GM12875 (cell line): ENCODE measurements around the gene ANKRD9.

Experiments used
- H3K4me3 ChIP-seq: one replicate; pipeline ENCODE4 v1.5.1; 2011; ENCODE audit warnings: low read depth, low read length, control low read depth
- TF ChIP-seq, protein P1 (sequence below): IDR thresholded peaks from 2 replicates; pipeline ENCODE4 v1.5.1; 2011; ENCODE audit warnings: low read depth, mild to moderate bottlenecking, control low read depth, inconsistent platforms, low read length, moderate library complexity, borderline replicate concordance; ENCODE audit not compliant: insufficient read depth

Gene ANKRD9

DNA sequence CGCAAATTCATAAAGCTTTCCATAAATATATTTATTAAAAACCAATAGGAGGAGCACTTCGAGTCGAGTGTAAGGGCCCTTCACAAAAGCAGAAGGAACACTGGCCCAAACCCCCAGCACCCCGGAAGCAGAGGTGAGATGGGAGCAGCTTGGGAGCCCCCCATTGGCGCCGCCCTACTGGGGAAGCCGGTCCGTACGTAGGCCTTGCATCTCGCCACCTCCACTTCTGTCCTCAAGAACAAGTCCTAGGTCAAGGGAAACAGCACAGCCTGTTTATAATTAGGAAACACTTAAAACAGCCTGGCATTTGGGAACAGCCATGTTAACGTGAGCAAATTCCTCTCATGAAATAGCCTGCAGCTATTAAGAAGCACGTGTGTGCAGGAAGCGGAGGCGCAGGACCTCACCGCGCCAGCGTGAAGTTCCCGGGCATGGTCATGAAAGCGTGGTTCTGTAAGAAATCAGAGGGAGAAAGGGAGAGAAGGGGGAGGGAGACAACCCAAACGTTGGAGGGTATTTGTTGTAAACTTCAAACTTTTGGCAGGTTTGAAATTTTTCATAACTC lies 7.7 kb downstream of the ANKRD9 start:
- H3K4me3 ChIP-seq, result no peak overlapping the region

DNA sequence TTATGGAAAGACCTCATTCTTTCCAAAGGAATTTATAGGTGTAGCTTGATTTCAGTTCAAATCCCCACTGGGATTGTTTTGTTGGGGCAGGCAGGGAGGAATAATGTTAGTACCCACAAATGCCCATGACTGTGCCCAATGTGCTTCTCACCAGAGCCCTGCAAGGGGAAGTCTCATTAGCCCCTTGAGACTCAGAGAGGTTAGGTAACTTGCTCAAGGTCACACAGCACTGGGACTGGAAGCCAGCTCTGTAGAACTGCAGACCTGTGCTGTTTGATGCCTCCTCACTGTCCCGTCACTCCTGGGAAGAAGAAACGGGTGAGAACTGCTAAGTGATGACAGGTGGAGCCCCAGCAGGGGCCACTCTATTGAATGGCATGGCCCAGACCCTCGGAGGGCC lies 8.9 kb downstream of the ANKRD9 start:
- TF ChIP-seq, protein P1, sequence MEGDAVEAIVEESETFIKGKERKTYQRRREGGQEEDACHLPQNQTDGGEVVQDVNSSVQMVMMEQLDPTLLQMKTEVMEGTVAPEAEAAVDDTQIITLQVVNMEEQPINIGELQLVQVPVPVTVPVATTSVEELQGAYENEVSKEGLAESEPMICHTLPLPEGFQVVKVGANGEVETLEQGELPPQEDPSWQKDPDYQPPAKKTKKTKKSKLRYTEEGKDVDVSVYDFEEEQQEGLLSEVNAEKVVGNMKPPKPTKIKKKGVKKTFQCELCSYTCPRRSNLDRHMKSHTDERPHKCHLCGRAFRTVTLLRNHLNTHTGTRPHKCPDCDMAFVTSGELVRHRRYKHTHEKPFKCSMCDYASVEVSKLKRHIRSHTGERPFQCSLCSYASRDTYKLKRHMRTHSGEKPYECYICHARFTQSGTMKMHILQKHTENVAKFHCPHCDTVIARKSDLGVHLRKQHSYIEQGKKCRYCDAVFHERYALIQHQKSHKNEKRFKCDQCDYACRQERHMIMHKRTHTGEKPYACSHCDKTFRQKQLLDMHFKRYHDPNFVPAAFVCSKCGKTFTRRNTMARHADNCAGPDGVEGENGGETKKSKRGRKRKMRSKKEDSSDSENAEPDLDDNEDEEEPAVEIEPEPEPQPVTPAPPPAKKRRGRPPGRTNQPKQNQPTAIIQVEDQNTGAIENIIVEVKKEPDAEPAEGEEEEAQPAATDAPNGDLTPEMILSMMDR, result no peak
- H3K4me3 ChIP-seq, result no peak overlapping the region

More for the DNA sequence above, 7.7 kb downstream of the ANKRD9 start:
- TF ChIP-seq, protein P1, result 0 out of 2 replicates have a peak, but pooled peaks have one; percentile 4

DNA sequence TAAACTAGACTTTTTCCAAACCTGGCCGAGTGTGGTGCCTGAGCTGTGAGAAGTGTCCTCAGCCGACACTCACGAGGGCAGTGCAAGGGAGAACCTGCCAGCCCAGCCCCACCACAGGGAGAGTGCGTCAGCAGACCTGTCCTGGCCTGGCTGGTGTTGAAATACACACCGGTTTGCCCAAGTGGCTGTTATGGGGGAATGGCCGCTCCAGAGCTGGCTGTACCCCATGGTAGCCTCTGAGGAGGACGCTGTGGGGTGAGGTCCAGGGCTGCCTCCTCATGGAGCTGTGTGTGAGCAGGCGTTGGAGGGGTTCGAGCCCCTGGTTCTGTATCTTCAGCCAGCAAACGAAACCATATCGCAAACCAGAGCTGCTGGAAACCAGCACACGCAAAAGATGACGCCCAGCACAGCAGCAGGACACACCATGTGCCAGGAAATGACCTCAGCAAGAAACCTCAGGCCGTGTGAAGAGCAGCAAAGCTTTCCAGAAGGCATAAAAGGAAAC lies 9.4 kb downstream of the ANKRD9 start:
- TF ChIP-seq, protein P1, result no peak
- H3K4me3 ChIP-seq, result no peak overlapping the region

DNA sequence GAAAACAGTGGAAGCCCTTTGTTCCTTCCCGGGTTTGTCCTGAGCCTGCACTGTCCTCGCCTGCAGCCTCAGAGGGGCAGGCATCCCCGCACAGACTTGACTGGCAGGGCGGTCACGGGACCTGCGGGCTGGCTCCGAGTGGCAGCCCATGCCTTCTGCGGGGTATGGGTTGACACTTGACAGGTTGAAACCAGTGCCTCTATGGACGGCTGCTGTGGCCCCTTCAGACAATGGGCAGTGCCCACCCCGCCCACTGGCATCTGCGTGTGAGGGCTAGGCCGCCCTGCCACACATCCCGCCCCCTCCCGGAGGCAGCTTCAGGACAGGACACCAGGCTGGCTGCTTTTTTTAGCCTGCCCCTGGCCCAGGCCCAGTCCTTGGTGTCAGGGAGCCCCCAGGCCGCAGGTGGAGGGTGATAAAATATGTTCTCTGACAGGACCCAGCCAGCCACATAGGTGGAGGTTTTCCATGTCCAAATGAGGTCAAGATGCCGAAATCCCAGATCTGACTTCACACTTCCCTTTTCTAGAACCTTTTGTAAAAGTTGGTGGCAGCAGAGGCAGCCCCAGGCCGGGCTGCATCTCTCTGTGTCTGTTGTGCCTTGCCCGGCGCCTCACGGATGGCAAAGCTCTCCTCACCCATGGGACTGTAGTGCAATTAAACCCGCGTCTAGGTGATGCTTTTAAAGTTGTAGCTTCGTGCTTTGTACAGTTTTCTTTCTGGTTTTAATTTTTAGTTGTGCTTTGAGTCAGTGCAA lies 10.0 kb downstream of the ANKRD9 start:
- TF ChIP-seq, protein P1, result no peak
- no peak overlapping the region for H3K4me3 ChIP-seq

DNA sequence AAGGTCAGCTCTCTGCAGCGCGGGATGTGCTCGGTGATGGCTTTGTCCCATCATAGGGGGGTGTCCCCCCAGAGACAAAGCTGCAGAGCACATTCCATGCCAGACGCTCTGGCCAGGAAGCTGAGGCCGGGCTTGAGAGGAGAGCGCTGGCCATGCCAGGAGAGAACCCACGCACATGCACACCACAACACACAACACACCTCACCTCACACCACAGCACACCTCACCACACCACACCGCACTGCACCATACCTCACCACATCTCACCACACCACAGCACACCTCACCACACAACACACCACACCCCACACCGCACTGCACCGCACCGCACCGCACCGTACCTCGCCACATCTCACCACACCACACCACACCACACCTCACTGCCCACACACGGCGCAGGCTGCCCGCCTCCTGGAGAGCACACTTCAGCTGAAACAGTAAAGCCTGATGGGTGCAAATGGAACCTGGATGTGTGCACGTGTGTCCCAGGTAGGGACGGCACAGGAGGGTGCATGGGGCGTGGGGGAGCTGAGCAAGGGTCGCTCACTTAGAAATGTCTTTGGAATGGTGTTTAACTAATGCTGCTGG lies 10.8 kb downstream of the ANKRD9 start:
- no peak overlapping the region for H3K4me3 ChIP-seq
- TF ChIP-seq, protein P1, result no peak

DNA sequence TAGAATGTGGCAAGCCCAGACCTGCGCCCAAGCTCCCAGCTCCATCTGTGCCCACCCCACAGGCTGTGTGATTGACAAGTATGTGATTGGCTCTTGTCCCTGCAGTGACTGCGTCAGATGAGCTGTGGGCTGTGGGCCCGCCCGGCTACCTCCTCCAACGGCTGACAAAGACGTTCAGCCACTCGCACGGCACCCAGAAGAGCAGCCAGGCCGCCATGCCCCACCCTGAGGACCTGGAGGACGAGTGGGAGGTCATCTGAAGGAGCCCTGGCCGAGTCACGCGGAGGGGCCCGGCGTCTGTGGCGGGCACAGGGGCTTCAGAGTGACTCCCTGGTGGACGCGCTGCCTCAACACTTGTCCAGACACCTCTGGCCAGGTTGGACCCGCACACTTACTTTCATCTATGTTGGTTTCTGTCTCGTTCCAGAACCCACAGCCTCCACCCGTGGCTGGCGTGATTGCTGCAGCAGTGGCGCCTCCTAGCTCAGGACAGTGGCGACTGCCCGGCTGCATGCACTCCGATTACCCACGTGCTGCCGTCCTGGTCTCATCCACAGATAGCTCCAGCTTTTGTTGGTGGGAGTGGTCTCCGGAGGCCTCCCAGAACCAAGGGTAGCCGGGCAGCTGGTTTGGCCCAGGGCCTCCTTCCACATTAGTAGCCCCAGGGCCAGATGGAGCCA lies 11.4 kb downstream of the ANKRD9 start:
- TF ChIP-seq, protein P1, result no peak
- H3K4me3 ChIP-seq, result no peak overlapping the region
